Neural crest cell (in vitro differentiated cells): ENCODE data around the gene TLNRD1. TPM values are rescaled to one million over a fixed set of nuclear protein-coding genes. Genes with fewer than 3 reads are reported as not detected.
"Not testable (repeated sequence)": the region's sequence is repeated elsewhere in the genome, so short reads cannot be mapped to it uniquely, and the experiment has no call there.

Source experiments
- DNase-seq: peaks from one replicate; pipeline ENCODE4 v3.0.0; 2021; ENCODE audit warnings: low read depth, mixed read lengths, low spot score
- H3K27ac Mint-ChIP-seq: one replicate; pipeline ENCODE4 v1.8.0; 2021; ENCODE audit warnings: mild to moderate bottlenecking, mixed read lengths; ENCODE audit not compliant: unreplicated experiment
- H3K27me3 Mint-ChIP-seq: 2 replicates; pipeline ENCODE4 v1.8.0; 2021; ENCODE audit warnings: low read depth, mild to moderate bottlenecking, mixed read lengths
- H3K36me3 Mint-ChIP-seq: 2 replicates; pipeline ENCODE4 v1.8.0; 2021; ENCODE audit warnings: low read depth, mild to moderate bottlenecking, mixed read lengths
- H3K4me1 Mint-ChIP-seq: 2 replicates; pipeline ENCODE4 v1.8.0; 2021; ENCODE audit warnings: mixed read lengths
- H3K4me3 Mint-ChIP-seq: one replicate; pipeline ENCODE4 v1.8.0; 2021; ENCODE audit warnings: mild to moderate bottlenecking, mixed read lengths
- H3K9me3 Mint-ChIP-seq: 2 replicates; pipeline ENCODE4 v1.8.0; 2021; ENCODE audit warnings: mixed read lengths
- total RNA-seq: library from RNA; stranded (reverse); gene quantifications from 2 replicates; pipeline ENCODE4 v1.2.1, GENCODE V29; 2021
- TF ChIP-seq, protein P1 (sequence below): fragments of 200-600 bp; sonication (generic); conservative IDR thresholded peaks from 2 replicates; pipeline ENCODE4 v1.5.0; 2021; ENCODE audit warnings: antibody characterized with exemption, mild to moderate bottlenecking

The TLNRD1 gene
- total RNA-seq, 1 donor from 2014 or later = 31.7 TPM

DNA sequence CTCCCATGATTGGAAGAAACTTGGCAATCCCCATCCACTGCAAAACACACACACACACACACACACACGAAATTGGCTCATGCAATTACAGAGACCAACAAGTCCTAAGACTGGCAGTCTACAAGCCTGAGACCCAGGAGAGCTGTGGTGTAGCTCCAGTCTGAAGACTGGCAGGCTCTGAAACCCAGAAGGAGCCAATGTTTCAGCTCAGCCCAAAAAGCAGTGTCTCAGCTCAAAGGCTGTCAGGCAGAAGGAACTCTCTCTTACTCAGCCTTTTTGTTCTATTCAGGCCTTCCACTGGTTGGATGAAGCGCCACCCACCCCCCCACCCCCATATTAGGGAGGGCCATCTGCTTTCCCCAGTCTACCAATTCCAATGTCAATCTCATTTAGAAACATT is 43.2 kb upstream of the TLNRD1 start:
- Mint-ChIP-seq H3K4me3 (no peak overlapping the region), H3K27ac (no peak overlapping the region), H3K27me3 (no peaks in the 10 kb centered on the region), H3K9me3 (no peaks in the 10 kb centered on the region), H3K36me3 (peaks cover 9% of the 10 kb centered on the region), H3K4me1 (peaks cover 46% of the 10 kb centered on the region)
- TF ChIP-seq, protein P1, sequence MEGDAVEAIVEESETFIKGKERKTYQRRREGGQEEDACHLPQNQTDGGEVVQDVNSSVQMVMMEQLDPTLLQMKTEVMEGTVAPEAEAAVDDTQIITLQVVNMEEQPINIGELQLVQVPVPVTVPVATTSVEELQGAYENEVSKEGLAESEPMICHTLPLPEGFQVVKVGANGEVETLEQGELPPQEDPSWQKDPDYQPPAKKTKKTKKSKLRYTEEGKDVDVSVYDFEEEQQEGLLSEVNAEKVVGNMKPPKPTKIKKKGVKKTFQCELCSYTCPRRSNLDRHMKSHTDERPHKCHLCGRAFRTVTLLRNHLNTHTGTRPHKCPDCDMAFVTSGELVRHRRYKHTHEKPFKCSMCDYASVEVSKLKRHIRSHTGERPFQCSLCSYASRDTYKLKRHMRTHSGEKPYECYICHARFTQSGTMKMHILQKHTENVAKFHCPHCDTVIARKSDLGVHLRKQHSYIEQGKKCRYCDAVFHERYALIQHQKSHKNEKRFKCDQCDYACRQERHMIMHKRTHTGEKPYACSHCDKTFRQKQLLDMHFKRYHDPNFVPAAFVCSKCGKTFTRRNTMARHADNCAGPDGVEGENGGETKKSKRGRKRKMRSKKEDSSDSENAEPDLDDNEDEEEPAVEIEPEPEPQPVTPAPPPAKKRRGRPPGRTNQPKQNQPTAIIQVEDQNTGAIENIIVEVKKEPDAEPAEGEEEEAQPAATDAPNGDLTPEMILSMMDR = no peak
- DNase-seq = no peak

DNA sequence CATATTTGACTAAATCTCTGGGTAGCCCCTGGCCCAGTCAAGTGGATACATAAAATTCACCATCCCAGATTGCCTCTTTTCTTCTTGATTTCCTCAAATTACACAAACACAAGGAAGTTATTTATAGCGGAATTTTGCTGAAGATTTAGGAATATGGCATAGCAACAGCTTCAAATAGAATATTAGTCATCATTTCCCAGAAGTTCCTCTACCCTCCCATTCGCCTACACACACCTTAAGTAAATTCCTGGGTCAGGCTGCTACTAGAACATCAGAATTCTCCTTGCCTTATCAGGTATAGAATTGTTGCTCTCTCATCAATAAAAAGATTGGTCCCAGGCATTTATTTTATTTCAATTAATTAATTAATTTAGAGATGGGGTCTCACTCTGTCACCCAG is 42.7 kb upstream of the TLNRD1 start:
- Mint-ChIP-seq H3K4me3 (no peak overlapping the region), H3K9me3 (no peaks in the 10 kb centered on the region), H3K4me1 (peaks cover 43% of the 10 kb centered on the region), H3K27me3 (no peaks in the 10 kb centered on the region), H3K36me3 (peaks cover 9% of the 10 kb centered on the region), H3K27ac (no peak overlapping the region)
- TF ChIP-seq, protein P1 = no peak
- DNase-seq = no peak

- no peak overlapping the region for H3K27ac Mint-ChIP-seq
- H3K27me3 Mint-ChIP-seq = no peaks in the 10 kb centered on the region
- DNase-seq = no peak
- H3K4me1 Mint-ChIP-seq = peaks cover 33% of the 10 kb centered on the region
- no peak overlapping the region for H3K4me3 Mint-ChIP-seq
- TF ChIP-seq, protein P1 = no peak
- no peaks in the 10 kb centered on the region for H3K9me3 Mint-ChIP-seq
- H3K36me3 Mint-ChIP-seq = peaks cover 12% of the 10 kb centered on the region
These were observed 41.8 kb upstream of the TLNRD1 start for GRCh38 chr15:80958818-80959495.

DNA sequence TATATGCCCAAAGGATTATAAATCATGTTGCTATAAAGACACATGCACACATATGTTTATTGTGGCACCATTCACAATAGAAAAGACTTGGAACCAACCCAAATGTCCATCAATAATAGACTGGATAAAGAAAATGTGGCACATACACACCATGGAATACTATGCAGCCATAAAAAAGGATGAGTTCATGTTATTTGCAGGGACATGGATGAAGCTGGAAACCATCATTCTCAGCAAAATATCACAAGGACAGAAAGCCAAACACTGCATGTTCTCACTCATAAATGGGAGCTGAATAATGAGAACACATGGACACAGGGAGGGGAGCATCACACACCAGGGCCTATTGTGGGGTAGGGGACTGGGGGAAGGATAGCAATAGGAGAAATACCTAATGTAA is 35.3 kb upstream of the TLNRD1 start:
- peaks cover 20% of the 10 kb centered on the region for H3K36me3 Mint-ChIP-seq
- H3K4me3 Mint-ChIP-seq, H3K4me1 Mint-ChIP-seq, H3K27me3 Mint-ChIP-seq, H3K9me3 Mint-ChIP-seq, DNase-seq, H3K27ac Mint-ChIP-seq: not testable (repeated sequence)

GRCh38 chr15:80966431-80967197 is 34.1 kb upstream of the TLNRD1 start:
- Mint-ChIP-seq H3K36me3 (peaks cover 20% of the 10 kb centered on the region), H3K27ac (no peak overlapping the region), H3K27me3 (no peaks in the 10 kb centered on the region), H3K9me3 (peaks cover 3% of the 10 kb centered on the region), H3K4me3 (no peak overlapping the region), H3K4me1 (peaks cover 4% of the 10 kb centered on the region)
- TF ChIP-seq, protein P1 = no peak
- DNase-seq = no peak

- Mint-ChIP-seq H3K4me3 (no peak overlapping the region), H3K27ac (no peak overlapping the region), H3K9me3 (peaks cover 3% of the 10 kb centered on the region), H3K27me3 (no peaks in the 10 kb centered on the region), H3K4me1 (peaks cover 4% of the 10 kb centered on the region), H3K36me3 (peaks cover 19% of the 10 kb centered on the region)
- TF ChIP-seq, protein P1 = no peak
- DNase-seq = no peak
These were observed 33.3 kb upstream of the TLNRD1 start for GRCh38 chr15:80967451-80967850.
